GM23338 (cell line): ENCODE data around the gene UBN1.

Experiments used
- CREB1 ChIP-seq: fragments of 250-450 bp; sonication (Bioruptor Pico); IDR thresholded peaks from 2 replicates; pipeline ENCODE4 v1.5.0; 2020; ENCODE audit warnings: low read depth, mild to moderate bottlenecking, moderate library complexity
- CTCF ChIP-seq, 2 experiments: fragments of 200-600 bp in 1 of 2; sonication (generic) in 1 of 2; conservative IDR thresholded peaks; 2 replicates each; pipeline versions ENCODE4 v1.5.1 to v1.6.1; 2016 to 2017; ENCODE audit warnings: antibody characterized with exemption in 2 of 2, low read depth in 2 of 2, mild to moderate bottlenecking in 2 of 2, moderate library complexity in 1 of 2
- EZH2 ChIP-seq: fragments of 200-600 bp; sonication (generic); IDR thresholded peaks from one replicate; pipeline ENCODE4 v1.8.0; 2017; ENCODE audit warnings: antibody characterized with exemption, mild to moderate bottlenecking, low read depth; ENCODE audit not compliant: unreplicated experiment
- EZH2phosphoT487 ChIP-seq: fragments of 200-600 bp; sonication (generic); IDR thresholded peaks from one replicate; pipeline ENCODE4 v1.8.1; 2018; ENCODE audit warnings: antibody characterized with exemption; ENCODE audit not compliant: unreplicated experiment
- JUNB ChIP-seq: IDR thresholded peaks from one replicate; pipeline ENCODE4 v1.6.1; 2016; ENCODE audit warnings: antibody characterized with exemption; ENCODE audit not compliant: unreplicated experiment
- NANOG ChIP-seq: IDR thresholded peaks from 2 replicates; pipeline ENCODE4 v1.6.1; 2016; ENCODE audit warnings: antibody characterized with exemption, borderline replicate concordance
- POLR2AphosphoS5 ChIP-seq: IDR thresholded peaks from 2 replicates; pipeline ENCODE4 v1.6.1; 2016; ENCODE audit warnings: antibody characterized with exemption, low read depth
- REST ChIP-seq: IDR thresholded peaks from one replicate; pipeline ENCODE4 v1.6.1; 2018; ENCODE audit warnings: antibody characterized with exemption; ENCODE audit not compliant: unreplicated experiment
- STAT1 ChIP-seq: IDR thresholded peaks from one replicate; pipeline ENCODE4 v1.6.1; 2016; ENCODE audit warnings: antibody characterized with exemption; ENCODE audit not compliant: unreplicated experiment
- ZNF114 ChIP-seq: fragments of 250-450 bp; sonication (Bioruptor Pico); IDR thresholded peaks from 2 replicates; pipeline ENCODE4 v1.5.0; 2020; ENCODE audit warnings: mild to moderate bottlenecking, moderate library complexity
- ZNF331 ChIP-seq: fragments of 250-450 bp; sonication (Bioruptor Pico); IDR thresholded peaks from 2 replicates; pipeline ENCODE4 v1.5.0; 2020; ENCODE audit warnings: low read depth, mild to moderate bottlenecking, moderate library complexity
- ZNF462 ChIP-seq: fragments of 250-450 bp; sonication (Bioruptor Pico); IDR thresholded peaks from 2 replicates; pipeline ENCODE4 v1.5.0; 2020; ENCODE audit warnings: mild to moderate bottlenecking, moderate library complexity

GRCh38 chr16:4928227-4928626 lies 80.9 kb downstream of the UBN1 start:
- TF ChIP-seq CTCF (conservative IDR thresholded peaks at IDR 0.05; ENCODE audit: low read depth in 2 of 2) (no peak), JUNB (no peak), EZH2 (no peak), POLR2AphosphoS5 (no peak), NANOG (no peak), EZH2phosphoT487 (no peak), REST (no peak), CREB1 (CRISPR knock-in tag) (no peak), ZNF114 (CRISPR knock-in tag) (no peak), ZNF331 (CRISPR knock-in tag) (no peak), STAT1 (no peak), ZNF462 (no peak)
